ENCODE data around the gene NTM. TPM values are rescaled to one million over a fixed set of nuclear protein-coding genes. Genes with fewer than 3 reads are reported as not detected.

NTM gene
- total RNA-seq, 1 experiment from 2014 or later, result 9.9 TPM

- peaks cover 36% of the 10 kb centered on the region for H3K27me3 Mint-ChIP-seq (ENCODE audit: low read depth)
These were observed 544.0 kb downstream of the NTM start for GRCh38 chr11:131914361-131914774.

More at GRCh38 chr11:131914361-131914774, 544.0 kb downstream of the NTM start:
- H4K20me1 ChIP-seq (ENCODE audit: control insufficient read depth, insufficient read depth, insufficient read length), result no peaks in the 10 kb centered on the region
- no peak overlapping the region for H3K27ac ChIP-seq (ENCODE audit: insufficient read length, low read depth, low read length)
- H2BK12ac ChIP-seq (ENCODE audit: insufficient read length, low read depth, low read length), result no peak overlapping the region
- no CpG with 5 or more reads among the region's 3 CpGs for WGBS (ENCODE audit: extremely low coverage, insufficient read length, low lambda C conversion rate)
- no peaks in the 10 kb centered on the region for H3K27me3 ChIP-seq (ENCODE audit: insufficient read depth, low read length)
- H3K4me2 ChIP-seq (ENCODE audit: insufficient read depth, insufficient read length, low read length), result no peak overlapping the region
- no peak overlapping the region for H4K8ac ChIP-seq (replicated peaks; ENCODE audit: insufficient read length, low read depth, low read length)
- no peak overlapping the region for H3K4ac ChIP-seq (ENCODE audit: low read depth, low read length)
- no peaks in the 10 kb centered on the region; a peak in 1 of 5 replicates for H3K9me3 Mint-ChIP-seq
- H3K56ac ChIP-seq (ENCODE audit: insufficient read length, low read depth, low read length), result no peak overlapping the region
- no peak overlapping the region for H2BK5ac ChIP-seq (ENCODE audit: insufficient read length, low read length)
- no peak overlapping the region for H2BK15ac ChIP-seq (ENCODE audit: low read depth, low read length)
- H3K4me1 ChIP-seq (ENCODE audit: insufficient read depth, low read length), result no peaks in the 10 kb centered on the region; the same call in 1 of the 2 replicates
- H3K23me2 ChIP-seq (ENCODE audit: insufficient read length, low read depth, low read length, poor library complexity, severe bottlenecking), result peaks cover 7% of the 10 kb centered on the region
- H3K27ac Mint-ChIP-seq, result no peak overlapping the region
- no peak overlapping the region for H2BK120ac ChIP-seq (ENCODE audit: low read depth, low read length, poor library complexity, severe bottlenecking)
- H3K9ac ChIP-seq (ENCODE audit: extremely low read depth, insufficient read length, low read length), result no peak overlapping the region
- H3T11ph ChIP-seq (ENCODE audit: low read length), result no peak overlapping the region
- no peak overlapping the region for H3K14ac ChIP-seq (ENCODE audit: insufficient read depth, low read length)
- no peak overlapping the region for H2BK20ac ChIP-seq (ENCODE audit: low read depth, low read length, poor library complexity, severe bottlenecking)
- no peak overlapping the region for H3K4me3 Mint-ChIP-seq
- H3K4me1 Mint-ChIP-seq, result peaks cover 25 to 39% of the 10 kb centered on the region in 2 experiments
- H2AFZ ChIP-seq (ENCODE audit: low read length), result no peak overlapping the region
- no peak overlapping the region for H4K91ac ChIP-seq (ENCODE audit: insufficient read length, low read depth, low read length)
- no peak overlapping the region for H3K18ac ChIP-seq (ENCODE audit: insufficient read length, low read depth, low read length)
- peak; percentile 52 for TF ChIP-seq CTCF (conservative IDR thresholded peaks at IDR 0.05)
- no peak overlapping the region for H4K5ac ChIP-seq (ENCODE audit: insufficient read length, low read depth, low read length)
- H3K79me2 ChIP-seq (ENCODE audit: insufficient read depth, low read length), result no peaks in the 10 kb centered on the region
- DNase-seq, result no peak
- no peaks in the 10 kb centered on the region for H3K9me3 ChIP-seq (ENCODE audit: control insufficient read depth, low read depth, low read length)
- H3K23ac ChIP-seq (ENCODE audit: insufficient read length, low read depth, low read length), result no peak overlapping the region
- H2AK5ac ChIP-seq (ENCODE audit: insufficient read length, low read length), result no peak overlapping the region
- H3K36me3 Mint-ChIP-seq (ENCODE audit: insufficient read depth in 1 of 3, low read depth in 3 of 3), result peaks cover 0 to 11% (median 0%) of the 10 kb centered on the region in 3 experiments; a peak in 3 of 7 replicates
- H3K79me1 ChIP-seq (ENCODE audit: insufficient read depth, low read depth, low read length, poor library complexity, severe bottlenecking), result no peaks in the 10 kb centered on the region
